IPS-NIHi7 (cell line): ENCODE data around the gene GFER.
A peak's percentile ranks its signal among the peaks of the same experiment; 100 is the strongest.
"Not testable (repeated sequence)": the region's sequence is repeated elsewhere in the genome, so short reads cannot be mapped to it uniquely, and the experiment has no call there.

Source experiments
- DNase-seq: peaks from one replicate; pipeline ENCODE4 v3.0.0; 2012; ENCODE audit warnings: mixed read lengths; ENCODE audit errors: extremely low spot score

Gene GFER

GRCh38 chr16:1957434-1958142 lies 26.4 kb upstream of the GFER start:
- not testable (repeated sequence) for DNase-seq

- DNase-seq = not testable (repeated sequence)
Measured at GRCh38 chr16:1958143-1958491, 25.9 kb upstream of the GFER start.

GRCh38 chr16:1958715-1959268 lies 25.2 kb upstream of the GFER start:
- DNase-seq = no peak

- DNase-seq = peak; percentile 85
Measured at GRCh38 chr16:1959269-1960039, 24.5 kb upstream of the GFER start, which contains the start of gene NDUFB10. Gene NDUFB10 (plus strand): TSS chr16:1959538. CDS start chr16:1959625, 87 bp downstream.

DNA sequence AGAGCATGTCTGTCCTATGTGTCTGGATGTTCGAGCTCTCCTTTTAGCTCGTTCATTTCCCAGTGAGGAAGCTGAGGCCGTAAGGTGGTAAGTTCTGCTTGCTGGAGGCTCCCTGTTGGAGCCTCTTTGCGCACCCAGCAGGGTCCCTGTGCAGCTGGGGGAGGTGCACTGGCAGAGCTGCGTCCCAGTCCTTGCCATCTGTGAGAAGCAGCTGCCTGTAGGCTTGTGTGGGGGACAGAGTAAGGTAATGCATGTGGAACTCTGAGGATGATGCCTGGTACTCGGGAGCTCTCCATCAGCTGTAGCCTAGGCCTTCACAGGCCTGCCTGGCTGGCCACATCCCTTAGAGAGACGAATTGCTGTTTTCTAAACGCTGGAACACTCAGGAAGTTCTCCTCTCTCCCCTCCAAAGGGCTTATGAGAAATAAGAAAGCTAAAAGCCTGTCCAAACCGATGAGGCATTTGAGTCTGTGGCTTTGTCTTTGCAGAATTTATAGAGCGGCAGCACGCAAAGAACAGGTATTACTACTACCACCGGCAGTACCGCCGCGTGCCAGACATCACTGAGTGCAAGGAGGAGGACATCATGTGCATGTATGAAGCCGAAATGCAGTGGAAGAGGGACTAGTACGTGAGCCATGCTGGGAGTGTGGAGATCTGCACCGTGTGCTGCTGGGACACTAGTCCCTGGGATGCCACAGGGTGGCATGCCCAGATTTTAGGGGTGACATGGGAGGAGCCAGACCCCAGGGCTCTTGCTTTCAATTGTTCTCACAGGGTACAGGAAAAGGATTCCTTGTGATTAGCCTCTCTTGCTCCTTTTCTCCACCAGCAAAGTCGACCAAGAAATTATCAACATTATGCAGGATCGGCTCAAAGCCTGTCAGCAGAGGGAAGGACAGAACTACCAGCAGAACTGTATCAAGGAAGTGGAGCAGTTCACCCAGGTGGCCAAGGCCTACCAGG lies 23.0 kb upstream of the GFER start:
- no peak for DNase-seq

- no peak for DNase-seq
Measured at GRCh38 chr16:1961651-1962067, 22.3 kb upstream of the GFER start.

DNA sequence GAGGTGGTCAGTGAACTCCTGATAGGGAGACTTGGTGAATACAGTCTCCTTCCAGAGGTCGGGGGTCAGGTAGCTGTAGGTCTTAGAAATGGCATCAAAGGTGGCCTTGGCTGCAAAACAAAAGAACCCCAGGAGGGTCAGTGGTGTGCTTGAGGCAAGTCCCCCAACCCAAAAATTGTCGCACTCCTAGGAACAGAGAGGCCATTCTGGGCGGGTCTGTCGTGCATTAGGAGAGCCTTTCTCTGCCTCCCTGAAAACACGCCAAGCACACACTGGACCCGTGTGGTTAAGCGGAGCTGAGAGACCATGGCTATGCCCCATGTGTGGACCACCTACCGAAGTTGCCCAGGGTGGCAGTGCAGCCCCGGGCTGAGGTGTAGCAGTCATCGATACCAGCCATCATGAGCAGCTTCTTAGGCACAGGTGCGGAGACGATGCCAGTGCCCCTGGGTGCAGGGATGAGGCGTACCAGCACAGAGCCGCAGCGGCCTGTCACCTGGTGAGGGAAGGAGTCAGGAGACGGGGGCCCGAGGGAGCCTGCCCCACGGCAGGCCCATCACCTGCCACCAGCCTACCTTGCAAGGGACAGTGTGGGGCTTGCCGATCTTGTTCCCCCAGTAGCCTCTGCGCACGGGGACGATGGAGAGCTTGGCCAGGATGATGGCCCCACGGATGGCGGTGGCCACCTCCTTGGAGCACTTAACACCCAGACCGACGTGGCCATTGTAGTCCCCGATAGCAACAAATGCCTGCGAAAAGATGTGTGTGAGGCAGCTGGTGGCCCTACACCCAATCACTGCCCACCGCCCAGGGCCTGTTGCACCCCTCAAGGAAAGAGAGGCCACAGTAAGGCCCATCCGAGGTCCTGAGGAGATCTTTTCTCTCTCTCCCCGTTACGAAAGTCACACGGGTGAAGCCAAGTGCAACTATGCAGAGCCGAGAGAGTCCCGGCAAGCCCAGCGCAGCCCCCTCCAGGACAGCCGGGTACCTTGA lies 21.5 kb upstream of the GFER start:
- not testable (repeated sequence) for DNase-seq

GRCh38 chr16:1963806-1964505 lies 20.0 kb upstream of the GFER start:
- no peak for DNase-seq

DNA sequence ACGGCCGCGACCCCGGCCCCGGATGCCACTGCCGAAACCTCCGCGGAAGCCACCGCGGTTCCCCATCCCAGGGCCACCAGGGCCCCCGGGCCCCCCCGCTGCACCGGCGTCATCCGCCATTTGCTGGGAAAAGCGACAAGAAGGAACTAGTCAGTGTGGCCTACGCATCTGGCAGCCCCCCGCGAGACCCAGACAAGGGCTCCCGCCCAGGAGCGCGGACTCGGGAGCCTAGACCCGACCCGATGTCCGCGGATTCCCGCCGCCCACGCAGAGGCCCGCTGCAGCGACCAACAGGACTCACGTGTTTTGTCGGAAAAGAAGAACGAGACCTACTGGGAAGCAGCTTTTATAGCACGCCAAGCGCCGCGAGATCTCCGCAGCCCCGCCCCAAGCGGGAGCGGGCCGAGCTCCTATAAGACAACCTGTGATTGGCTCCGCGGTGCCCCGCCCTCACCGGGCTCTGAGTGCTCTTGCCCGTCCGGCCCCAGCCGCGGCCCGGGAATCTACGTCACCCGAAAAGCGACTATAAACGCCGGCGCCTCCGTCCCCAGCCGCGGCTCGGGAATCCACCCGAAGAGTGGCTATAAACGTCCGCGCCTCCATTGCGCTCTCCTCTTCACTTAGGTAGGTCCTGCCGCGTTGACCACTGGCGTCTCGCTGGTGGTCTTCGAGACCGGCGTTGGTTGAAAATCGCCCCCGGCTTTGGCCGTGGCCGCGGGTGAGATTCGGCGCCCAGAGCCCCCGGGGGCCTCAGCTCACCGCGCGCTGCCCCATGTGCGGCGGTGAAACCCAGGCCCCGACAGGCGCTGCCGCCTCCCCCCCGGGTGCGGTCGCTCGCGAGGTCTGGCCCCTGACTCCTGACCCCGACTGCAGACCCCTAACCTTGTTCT lies 19.2 kb upstream of the GFER start, which contains the start of gene RPS2:
TSS of gene RPS2 (minus strand) at position 321 of the 890 bp plus-strand sequence. CDS start at position 120, 201 bp downstream.
- DNase-seq = peak; percentile 98

DNA sequence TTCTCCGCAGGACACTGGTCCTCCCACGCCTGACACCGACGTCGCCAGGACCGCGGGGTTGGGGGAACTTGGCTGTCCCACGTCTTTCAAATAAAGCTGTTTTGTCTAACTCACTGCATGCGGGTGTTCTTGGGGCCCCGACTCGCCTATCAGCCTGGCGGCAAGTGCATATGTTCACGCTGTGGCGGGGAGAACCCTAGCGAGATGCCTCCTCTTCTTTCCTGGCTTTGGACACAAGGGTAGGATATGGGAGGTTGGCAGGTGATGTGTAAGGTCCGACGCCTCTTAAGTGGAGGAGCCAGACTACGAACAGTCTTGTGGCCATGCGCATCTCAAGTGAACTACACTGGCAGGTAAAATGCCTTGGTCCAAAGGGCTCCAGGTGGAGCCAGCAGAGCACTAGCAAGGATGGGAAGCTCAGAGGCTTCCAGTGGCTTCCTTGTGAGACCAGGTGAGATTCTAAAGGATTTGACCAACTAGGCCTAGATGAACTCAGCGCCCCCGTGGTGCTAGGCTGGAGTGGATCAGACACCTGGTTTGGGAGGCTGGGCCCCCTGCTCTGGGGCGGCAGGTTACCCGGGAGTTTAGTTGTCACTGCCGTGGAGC lies 18.5 kb upstream of the GFER start:
- no peak for DNase-seq

- DNase-seq = no peak
Measured at GRCh38 chr16:1966460-1966859, 17.5 kb upstream of the GFER start, which contains the start of gene RNF151. Gene RNF151 (plus strand): TSS chr16:1966856. CDS start chr16:1966882, 26 bp downstream.

GRCh38 chr16:1968146-1968953 lies 15.6 kb upstream of the GFER start:
- DNase-seq = no peak

GRCh38 chr16:1971796-1972489 lies 12.1 kb upstream of the GFER start, which contains the start of gene TBL3:
Gene TBL3 (plus strand): TSS chr16:1972053. CDS start chr16:1972165, 112 bp downstream.
- DNase-seq = peak; percentile 92

- DNase-seq = no peak
Measured at GRCh38 chr16:1972490-1972877, 11.5 kb upstream of the GFER start.

GRCh38 chr16:1973461-1974156 lies 10.4 kb upstream of the GFER start:
- no peak for DNase-seq
